ENCODE results near the gene DNAJC6.
"Not testable (repeated sequence)": the region's sequence is repeated elsewhere in the genome, so short reads cannot be mapped to it uniquely, and the experiment has no call there.

DNAJC6 gene

GRCh38 chr1:65435987-65436386, 126.6 kb downstream of the DNAJC6 start:
- no peak for DNase-seq

- no peak for DNase-seq
These were observed 128.3 kb downstream of the DNAJC6 start for GRCh38 chr1:65437616-65438015.

- no peak for DNase-seq
These were observed 131.1 kb downstream of the DNAJC6 start for GRCh38 chr1:65440322-65440900.

- no peak for DNase-seq
These were observed 131.6 kb downstream of the DNAJC6 start for GRCh38 chr1:65440915-65441314.

- DNase-seq = no peak
These were observed 132.1 kb downstream of the DNAJC6 start for GRCh38 chr1:65441464-65441863.

- DNase-seq = no peak
These were observed 133.1 kb downstream of the DNAJC6 start for GRCh38 chr1:65442442-65442841.

GRCh38 chr1:65443647-65444046, 134.3 kb downstream of the DNAJC6 start:
- DNase-seq = no peak

- no peak for DNase-seq
These were observed 134.8 kb downstream of the DNAJC6 start for GRCh38 chr1:65444128-65444640.

GRCh38 chr1:65445837-65446236, 136.5 kb downstream of the DNAJC6 start:
- no peak for DNase-seq

GRCh38 chr1:65449214-65449823, 140.0 kb downstream of the DNAJC6 start:
- DNase-seq = no peak

GRCh38 chr1:65455678-65456077, 146.3 kb downstream of the DNAJC6 start:
- not testable (repeated sequence) for DNase-seq

- no peak for DNase-seq
These were observed 147.1 kb downstream of the DNAJC6 start for GRCh38 chr1:65456481-65456880.

GRCh38 chr1:65457868-65458267, 148.5 kb downstream of the DNAJC6 start:
- DNase-seq = no peak

GRCh38 chr1:65458730-65459396, 149.5 kb downstream of the DNAJC6 start:
- DNase-seq = no peak

GRCh38 chr1:65459397-65459768, 150.0 kb downstream of the DNAJC6 start:
- DNase-seq = no peak
